Tibial nerve (tissue), 4 donors: Measurements from ENCODE around the gene TPCN1. TPM values are rescaled to one million over a fixed set of nuclear protein-coding genes. Genes with fewer than 3 reads are reported as not detected.

Experiments used
- DNase-seq, 2 donors: peaks; one replicate each; pipeline ENCODE4 v3.0.0-alpha.2; 2019; ENCODE audit warnings: low spot score in 2 of 2
- H3K27ac ChIP-seq, 4 donors: fragments of 200-600 bp; sonication (generic) in 3 of 4; one replicate each; pipeline ENCODE4 v1.5.1; 2017 to 2019; ENCODE audit warnings: mild to moderate bottlenecking in 1 of 4
- H3K27me3 ChIP-seq, 2 donors: fragments of 200-600 bp; sonication (generic) in 1 of 2; one replicate each; pipeline versions ENCODE4 v1.5.1 to v1.6.0; 2017 to 2019
- H3K36me3 ChIP-seq, 3 donors: fragments of 200-600 bp; sonication (generic); one replicate each; pipeline ENCODE4 v1.5.1; 2018 to 2019
- H3K4me1 ChIP-seq, 4 donors: fragments of 200-600 bp; sonication (generic) in 3 of 4; one replicate each; pipeline ENCODE4 v1.5.1; 2017 to 2019
- H3K4me3 ChIP-seq, 4 donors: fragments of 200-600 bp; sonication (generic) in 3 of 4; one replicate each; pipeline ENCODE4 v1.5.1; 2017 to 2019; ENCODE audit warnings: mild to moderate bottlenecking in 1 of 4, moderate library complexity in 1 of 4
- H3K9me3 ChIP-seq, 4 donors: fragments of 200-600 bp; sonication (generic) in 3 of 4; one replicate each; pipeline ENCODE4 v1.5.1; 2017 to 2019
- EP300 ChIP-seq, 2 donors: sonication (generic); formaldehyde crosslinking; IDR thresholded peaks; one replicate each; pipeline ENCODE4 v1.6.1; 2017; ENCODE audit warnings: antibody characterized with exemption in 2 of 2, mild to moderate bottlenecking in 1 of 2
- POLR2A ChIP-seq, 2 donors: fragments of 450-650 bp; IDR thresholded peaks; one replicate each; pipeline ENCODE4 v1.6.1; 2017; ENCODE audit warnings: antibody characterized with exemption in 2 of 2, mild to moderate bottlenecking in 2 of 2, moderate library complexity in 2 of 2
- WGBS, 2 donors: methylation state at CpG; one replicate each; pipeline ENCODE4 v1.1.5; 2018; 5-methylcytosine and 5-hydroxymethylcytosine counted together
- total RNA-seq, 4 donors: library from RNA; depleted of rRNA; stranded (reverse); fragments of >200 nt; gene quantifications; one replicate each; pipeline ENCODE4 v1.1.0, GENCODE V29; 2016
- TF ChIP-seq, protein P1 (sequence below), 5 experiments: fragments of 200-600 bp in 3 of 5; fragments of 450-650 bp in 2 of 5; sonication (generic) in 3 of 5; IDR thresholded peaks; one replicate each; pipeline ENCODE4 v1.5.1; 2016 to 2019; ENCODE audit warnings: antibody characterized with exemption in 5 of 5, mild to moderate bottlenecking in 3 of 5, moderate library complexity in 2 of 5

The TPCN1 gene
- total RNA-seq, 4 donors from 2014 or later = 62.7 to 77.6 (median 69.8) TPM

- no peaks in the 10 kb centered on the region for H3K27me3 ChIP-seq
- no peak for DNase-seq
- TF ChIP-seq EP300 (IDR thresholded peaks at IDR 0.05) = no peak
- TF ChIP-seq, protein P1, sequence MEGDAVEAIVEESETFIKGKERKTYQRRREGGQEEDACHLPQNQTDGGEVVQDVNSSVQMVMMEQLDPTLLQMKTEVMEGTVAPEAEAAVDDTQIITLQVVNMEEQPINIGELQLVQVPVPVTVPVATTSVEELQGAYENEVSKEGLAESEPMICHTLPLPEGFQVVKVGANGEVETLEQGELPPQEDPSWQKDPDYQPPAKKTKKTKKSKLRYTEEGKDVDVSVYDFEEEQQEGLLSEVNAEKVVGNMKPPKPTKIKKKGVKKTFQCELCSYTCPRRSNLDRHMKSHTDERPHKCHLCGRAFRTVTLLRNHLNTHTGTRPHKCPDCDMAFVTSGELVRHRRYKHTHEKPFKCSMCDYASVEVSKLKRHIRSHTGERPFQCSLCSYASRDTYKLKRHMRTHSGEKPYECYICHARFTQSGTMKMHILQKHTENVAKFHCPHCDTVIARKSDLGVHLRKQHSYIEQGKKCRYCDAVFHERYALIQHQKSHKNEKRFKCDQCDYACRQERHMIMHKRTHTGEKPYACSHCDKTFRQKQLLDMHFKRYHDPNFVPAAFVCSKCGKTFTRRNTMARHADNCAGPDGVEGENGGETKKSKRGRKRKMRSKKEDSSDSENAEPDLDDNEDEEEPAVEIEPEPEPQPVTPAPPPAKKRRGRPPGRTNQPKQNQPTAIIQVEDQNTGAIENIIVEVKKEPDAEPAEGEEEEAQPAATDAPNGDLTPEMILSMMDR (IDR thresholded peaks at IDR 0.05) = no peak
- TF ChIP-seq POLR2A (IDR thresholded peaks at IDR 0.05) = no peak
- peak overlapping the region in 2 of 4 donors; percentile 2 to 6 for H3K4me3 ChIP-seq
- no peaks in the 10 kb centered on the region for H3K9me3 ChIP-seq
- 36 to 49% methylated on average over 16 of the region's 16 CpGs for WGBS, 2 donors
- H3K36me3 ChIP-seq = peaks cover 0 to 8% (median 0%) of the 10 kb centered on the region in 3 donors
- H3K4me1 ChIP-seq = peaks cover 0 to 79% (median 68%) of the 10 kb centered on the region in 4 donors
- peak overlapping the region; percentile 34 to 84 (median 78) for H3K27ac ChIP-seq
Measured at GRCh38 chr12:113244478-113244958, 23.3 kb downstream of the TPCN1 start.

DNA sequence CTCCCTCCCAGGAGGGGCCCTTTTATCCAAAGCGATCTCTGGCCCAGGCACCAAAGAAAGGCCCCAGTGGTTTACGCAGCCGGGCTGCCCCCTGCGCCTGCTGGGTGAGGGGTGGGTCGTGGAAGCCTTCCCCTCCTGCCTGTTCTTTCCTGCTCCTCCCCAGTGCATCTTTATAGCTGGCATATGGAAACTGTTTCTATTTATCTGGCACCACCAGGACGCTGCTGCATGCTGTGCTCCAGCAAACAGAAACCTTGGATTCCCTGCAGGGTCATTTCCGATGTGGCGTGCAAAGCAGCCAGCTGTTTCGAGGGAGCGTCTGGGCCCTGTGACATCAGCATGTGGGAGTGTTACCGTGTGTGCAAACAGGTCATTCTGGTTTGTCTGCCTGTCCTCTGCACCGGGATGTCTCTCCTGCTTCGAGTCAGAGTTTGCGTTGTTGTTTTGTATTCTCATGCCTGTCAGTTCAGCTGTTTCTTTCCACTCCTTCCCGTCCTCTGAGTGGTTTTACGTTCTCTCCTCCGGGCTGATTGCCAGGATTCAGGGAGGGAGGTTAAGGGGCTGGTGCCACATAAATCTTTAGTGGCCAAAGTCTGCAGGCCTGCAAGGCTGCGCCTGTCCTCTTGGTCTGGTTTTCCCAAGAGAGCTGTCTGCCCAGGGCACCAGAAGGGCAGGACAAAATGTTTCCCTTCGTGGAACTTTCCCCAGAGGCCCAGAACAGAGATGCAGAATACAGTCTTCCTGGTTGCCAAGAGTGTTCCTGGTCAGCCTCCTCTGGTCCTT lies 24.6 kb downstream of the TPCN1 start:
- H3K9me3 ChIP-seq = no peaks in the 10 kb centered on the region
- 14 to 15% methylated on average over 19 of the region's 19 CpGs for WGBS, 2 donors
- H3K27me3 ChIP-seq = no peaks in the 10 kb centered on the region
- peaks cover 0 to 22% (median 0%) of the 10 kb centered on the region in 3 donors for H3K36me3 ChIP-seq
- peak overlapping the region in 3 of 4 donors; percentile 2 to 11 (median 9) for H3K4me3 ChIP-seq
- peak; percentile 41 to 62 for DNase-seq
- peak overlapping the region; percentile 58 to 83 (median 65) for H3K27ac ChIP-seq
- TF ChIP-seq POLR2A (IDR thresholded peaks at IDR 0.05) (no peak), EP300 (IDR thresholded peaks at IDR 0.05) (peak; percentile 78 to 85)
- TF ChIP-seq, protein P1 (IDR thresholded peaks at IDR 0.05) = peak in 1 of 5 experiments; percentile 39
- peaks cover 0 to 66% (median 56%) of the 10 kb centered on the region in 4 donors for H3K4me1 ChIP-seq

DNA sequence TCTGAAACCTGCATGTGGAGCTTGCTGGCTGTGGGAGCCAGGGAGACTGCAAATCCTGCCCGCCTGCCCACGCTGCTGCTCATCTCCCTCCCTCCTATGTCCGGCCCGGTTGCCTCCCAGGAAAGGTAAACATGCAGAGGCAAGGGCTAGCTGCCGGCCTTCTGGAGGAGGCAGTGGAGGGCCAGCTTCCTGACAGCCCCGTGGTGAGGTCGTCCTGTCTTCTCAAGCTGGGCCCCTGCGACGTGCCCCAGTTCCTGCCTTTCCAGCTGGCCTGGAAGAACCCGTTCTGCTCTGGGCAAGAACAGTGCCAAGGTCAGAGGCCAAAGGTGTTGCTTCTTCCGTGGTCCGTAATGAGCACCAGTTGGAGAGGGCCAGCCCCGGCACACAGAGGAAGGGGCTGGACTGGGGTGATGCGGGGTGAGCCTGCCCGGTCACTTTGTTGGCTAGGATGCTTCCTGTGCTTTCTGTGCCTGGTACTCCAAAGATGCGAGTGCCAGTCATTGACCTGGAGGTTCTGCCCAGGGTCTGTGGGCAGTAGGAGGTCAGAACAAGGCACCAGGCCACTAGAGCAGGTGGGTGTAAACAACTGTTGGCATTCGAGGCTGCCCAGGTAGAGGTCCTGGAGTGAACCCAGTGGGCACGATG lies 25.3 kb downstream of the TPCN1 start:
- no peak for TF ChIP-seq EP300 (IDR thresholded peaks at IDR 0.05)
- TF ChIP-seq, protein P1 (IDR thresholded peaks at IDR 0.05) = no peak
- TF ChIP-seq POLR2A (IDR thresholded peaks at IDR 0.05) = no peak
- 43 to 48% methylated on average over 13 to 18 of the region's 18 CpGs for WGBS, 2 donors
- H3K4me1 ChIP-seq = peaks cover 0 to 59% (median 51%) of the 10 kb centered on the region in 4 donors

DNA sequence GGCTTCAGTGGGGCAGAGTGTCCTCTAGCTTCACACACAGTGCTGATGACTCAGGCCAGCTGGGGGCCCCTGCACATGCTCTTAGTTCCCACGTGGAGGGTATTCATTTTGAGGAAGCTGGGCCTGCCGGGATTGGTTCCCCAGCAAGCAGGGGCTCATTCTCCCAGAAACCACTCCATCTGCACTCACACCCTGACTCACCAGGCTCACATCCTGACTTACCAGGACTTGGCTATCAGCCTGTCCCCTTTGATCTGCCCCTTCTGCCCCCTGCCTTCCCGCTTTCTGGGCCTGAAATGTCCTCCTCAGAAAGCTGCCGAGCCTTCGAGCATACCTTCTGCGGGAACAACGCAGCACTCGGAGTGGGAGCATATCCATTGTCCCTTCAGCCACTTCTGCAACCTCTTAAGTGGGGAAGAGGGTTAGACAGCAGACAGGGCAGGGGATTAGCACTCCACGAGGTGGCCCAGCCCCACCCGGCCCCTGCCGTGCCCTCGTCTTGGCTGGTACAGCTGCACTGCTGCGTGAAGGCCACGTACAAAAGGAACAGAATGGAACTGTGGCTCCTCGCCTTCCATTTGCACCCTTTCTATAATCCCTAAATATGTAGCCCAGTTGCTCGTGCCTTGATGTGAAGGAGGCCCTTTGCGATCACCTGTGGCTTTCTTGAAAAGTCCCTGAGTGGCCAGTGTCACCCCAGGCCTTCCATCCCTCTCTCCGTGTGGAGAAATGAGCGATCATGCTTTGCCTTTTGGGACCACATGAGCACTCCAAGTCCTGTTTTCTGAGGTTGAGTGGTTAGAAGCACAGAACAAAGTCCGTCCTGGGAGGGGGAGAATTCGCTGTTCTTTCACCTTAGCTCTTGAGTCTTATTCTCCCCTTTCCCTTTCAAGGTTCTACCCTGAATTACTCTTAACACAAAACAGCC lies 26.1 kb downstream of the TPCN1 start:
- no peak for DNase-seq
- Histone ChIP-seq H3K4me1 (peaks cover 0 to 51% (median 45%) of the 10 kb centered on the region in 4 donors), H3K27ac (peak overlapping the region in 3 of 4 donors; percentile 58 to 83 (median 70)), H3K36me3 (peaks cover 0 to 35% (median 0%) of the 10 kb centered on the region in 3 donors), H3K9me3 (no peaks in the 10 kb centered on the region), H3K4me3 (no peak overlapping the region), H3K27me3 (no peaks in the 10 kb centered on the region)
- WGBS, 2 donors = 85 to 91% methylated on average over 20 to 21 of the region's 21 CpGs
- no peak for TF ChIP-seq POLR2A (IDR thresholded peaks at IDR 0.05)
- TF ChIP-seq EP300 (IDR thresholded peaks at IDR 0.05) = no peak
- TF ChIP-seq, protein P1 (IDR thresholded peaks at IDR 0.05) = no peak

More for the DNA sequence above, 25.3 kb downstream of the TPCN1 start:
- Histone ChIP-seq H3K27me3 (no peaks in the 10 kb centered on the region), H3K9me3 (no peaks in the 10 kb centered on the region), H3K4me3 (no peak overlapping the region), H3K27ac (peak overlapping the region; percentile 58 to 83 (median 65)), H3K36me3 (peaks cover 0 to 27% (median 0%) of the 10 kb centered on the region in 3 donors)
- no peak for DNase-seq
